Neural cell (in vitro differentiated cells): ENCODE measurements around the gene CLEC4M. TPM values are rescaled to one million over a fixed set of nuclear protein-coding genes. Genes with fewer than 3 reads are reported as not detected.

Experiments used
- H2AFZ ChIP-seq: fragments of 200-600, 300-800 bp; sonication (generic), shearing (Covaris generic); 2 replicates; pipeline ENCODE4 v1.6.0; 2014; ENCODE audit warnings: low read depth, mild to moderate bottlenecking, antibody characterized with exemption, low read length, moderate library complexity
- H3F3A ChIP-seq: fragments of 200-600 bp; shearing (Covaris generic); 2 replicates; pipeline ENCODE4 v1.6.1; 2016; ENCODE audit warnings: mild to moderate bottlenecking, moderate library complexity, mixed read lengths, antibody characterized with exemption, low read length; ENCODE audit not compliant: insufficient read depth, poor library complexity, severe bottlenecking
- H3K27ac ChIP-seq: fragments of 200-600, 300-800 bp; sonication (generic), shearing (Covaris generic); 2 replicates; pipeline ENCODE4 v1.5.1; 2014; ENCODE audit warnings: mild to moderate bottlenecking, low read length, moderate library complexity
- H3K27me3 ChIP-seq: fragments of 300-800, 200-600 bp; sonication (generic), shearing (Covaris generic); 2 replicates; pipeline ENCODE4 v1.6.0; 2014; ENCODE audit warnings: mild to moderate bottlenecking, low read depth, low read length, moderate library complexity; ENCODE audit not compliant: insufficient read depth
- H3K36me3 ChIP-seq: fragments of 300-800, 200-600 bp; sonication (generic), shearing (Covaris generic); 2 replicates; pipeline ENCODE4 v1.5.1; 2014; ENCODE audit warnings: mild to moderate bottlenecking, antibody characterized with exemption, low read length, moderate library complexity; ENCODE audit not compliant: insufficient read depth
- H3K4me2 ChIP-seq: fragments of 300-800, 200-600 bp; sonication (generic), shearing (Covaris generic); 2 replicates; pipeline ENCODE4 v1.6.0; 2014; ENCODE audit warnings: mild to moderate bottlenecking, low read length
- H3K4me3 ChIP-seq: fragments of 300-800, 200-600 bp; sonication (generic), shearing (Covaris generic); 2 replicates; pipeline ENCODE4 v1.5.1; 2014; ENCODE audit warnings: mild to moderate bottlenecking, low read length, moderate library complexity
- H3K79me2 ChIP-seq: fragments of 200-600 bp; shearing (Covaris generic); replicated peaks from 2 replicates; pipeline ENCODE4 v1.6.0; 2014; ENCODE audit warnings: mild to moderate bottlenecking, low read length, moderate library complexity; ENCODE audit not compliant: insufficient read depth
- H3K9ac ChIP-seq: fragments of 300-800, 200-600 bp; sonication (generic), shearing (Covaris generic); 2 replicates; pipeline ENCODE4 v1.6.1; 2016; ENCODE audit warnings: mild to moderate bottlenecking, low read length, mixed read lengths
- H3K9me2 ChIP-seq: fragments of 200-600 bp; shearing (Covaris generic); 2 replicates; pipeline ENCODE4 v1.6.1; 2016; ENCODE audit warnings: mild to moderate bottlenecking, low read length, mixed read lengths; ENCODE audit not compliant: insufficient read depth
- H3K9me3 ChIP-seq: fragments of 200-600, 300-800 bp; sonication (generic), shearing (Covaris generic); 2 replicates; pipeline ENCODE4 v1.6.1; 2016; ENCODE audit warnings: mild to moderate bottlenecking, mixed run types, low read length, moderate library complexity, mixed read lengths
- H4K20me1 ChIP-seq: fragments of 200-600 bp; shearing (Covaris generic); 2 replicates; pipeline ENCODE4 v1.6.1; 2016; ENCODE audit warnings: mild to moderate bottlenecking, mixed run types; ENCODE audit not compliant: insufficient read depth
- CTCF ChIP-seq: fragments of 450-650 bp; IDR thresholded peaks from 2 replicates; pipeline ENCODE4 v1.5.1; 2014; ENCODE audit warnings: antibody characterized with exemption, mild to moderate bottlenecking, moderate library complexity; ENCODE audit not compliant: poor library complexity, severe bottlenecking
- EP300 ChIP-seq: fragments of 450-650 bp; conservative IDR thresholded peaks from 2 replicates; pipeline ENCODE4 v1.6.1; 2014; ENCODE audit warnings: antibody characterized with exemption, mild to moderate bottlenecking, moderate library complexity; ENCODE audit not compliant: poor library complexity, severe bottlenecking
- EZH2 ChIP-seq: fragments of 200-600, 300-800 bp; shearing (Covaris generic), sonication (generic); IDR thresholded peaks from 2 replicates; pipeline ENCODE4 v1.6.1; 2014; ENCODE audit warnings: antibody characterized with exemption, low read length, borderline replicate concordance, mild to moderate bottlenecking; ENCODE audit not compliant: insufficient read depth, poor library complexity, severe bottlenecking
- MXI1 ChIP-seq: fragments of 450-650 bp; conservative IDR thresholded peaks from 2 replicates; pipeline ENCODE4 v1.6.1; 2014; ENCODE audit warnings: antibody characterized with exemption, mild to moderate bottlenecking; ENCODE audit not compliant: poor library complexity, severe bottlenecking
- POLR2AphosphoS5 ChIP-seq: IDR thresholded peaks from 2 replicates; pipeline ENCODE4 v1.6.1; 2012
- RAD21 ChIP-seq: fragments of 450-650 bp; conservative IDR thresholded peaks from 2 replicates; pipeline ENCODE4 v1.6.1; 2014; ENCODE audit warnings: antibody characterized with exemption, mild to moderate bottlenecking, moderate library complexity
- REST ChIP-seq: IDR thresholded peaks from 2 replicates; pipeline ENCODE4 v1.6.1; 2012; ENCODE audit warnings: borderline replicate concordance
- SMC3 ChIP-seq: fragments of 450-650 bp; conservative IDR thresholded peaks from 2 replicates; pipeline ENCODE4 v1.6.1; 2014; ENCODE audit warnings: antibody characterized with exemption, mild to moderate bottlenecking, moderate library complexity; ENCODE audit not compliant: poor library complexity
- TAF1 ChIP-seq: IDR thresholded peaks from 2 replicates; pipeline ENCODE4 v1.6.1; 2012; ENCODE audit warnings: low read depth
- polyA plus RNA-seq: library from polyadenylated mRNA; depleted of rRNA; stranded (reverse); fragments of >200 nt; gene quantifications from 2 replicates; pipeline ENCODE4 v1.2.3, GENCODE V29; 2014

Gene CLEC4M
- polyA plus RNA-seq, 1 donor from 2014 or later = not detected

- Histone ChIP-seq H3K4me3 (no peak overlapping the region), H3K9me3 (no peaks in the 10 kb centered on the region), H3K36me3 (no peaks in the 10 kb centered on the region), H2AFZ (no peak overlapping the region), H3K4me2 (no peak overlapping the region), H3F3A (no peaks in the 10 kb centered on the region), H4K20me1 (no peaks in the 10 kb centered on the region), H3K27ac (no peak overlapping the region), H3K27me3 (peaks cover 69% of the 10 kb centered on the region), H3K9ac (no peak overlapping the region), H3K79me2 (no peaks in the 10 kb centered on the region), H3K9me2 (no peaks in the 10 kb centered on the region)
- no peak for TF ChIP-seq SMC3
- no peak for TF ChIP-seq REST
- no peak for TF ChIP-seq MXI1
- no peak for TF ChIP-seq EP300
- TF ChIP-seq RAD21 = no peak
- no peak for TF ChIP-seq CTCF
- TF ChIP-seq EZH2 = no peak
- TF ChIP-seq POLR2AphosphoS5 = no peak
- no peak for TF ChIP-seq TAF1
Observed at GRCh38 chr19:7731615-7732014, 31.4 kb upstream of the CLEC4M start.

- H3K27me3 ChIP-seq = peaks cover 69% of the 10 kb centered on the region
- H2AFZ ChIP-seq = no peak within 1 kb of the TSS
- no peak for TF ChIP-seq EP300
- TF ChIP-seq REST = no peak
- TF ChIP-seq EZH2 = no peak
- TF ChIP-seq TAF1 = no peak
- no peaks in the 10 kb centered on the region for H4K20me1 ChIP-seq
- no peaks in the 10 kb centered on the region for H3K9me3 ChIP-seq
- H3K9ac ChIP-seq = no peak within 1 kb of the TSS
- H3K4me2 ChIP-seq = no peak within 1 kb of the TSS
- no peaks in the 10 kb centered on the region for H3F3A ChIP-seq
- peak within 1 kb of the TSS; percentile 41 for H3K4me3 ChIP-seq
- no peaks in the 10 kb centered on the region for H3K9me2 ChIP-seq
- no peaks in the 10 kb centered on the region for H3K79me2 ChIP-seq
- H3K27ac ChIP-seq = no peak within 1 kb of the TSS
- H3K36me3 ChIP-seq = no peaks in the 10 kb centered on the region
Observed at GRCh38 chr19:7732045-7732444, 31.0 kb upstream of the CLEC4M start, which contains the start of gene CLEC4G. Gene CLEC4G, minus strand, starts transcription at chr19:7732110. Its CDS starts 8 bp downstream, at chr19:7732102.
